Measurements from ENCODE around the gene AMPH.
"Not testable (repeated sequence)": the region's sequence is repeated elsewhere in the genome, so short reads cannot be mapped to it uniquely, and the experiment has no call there.

The AMPH gene

DNA sequence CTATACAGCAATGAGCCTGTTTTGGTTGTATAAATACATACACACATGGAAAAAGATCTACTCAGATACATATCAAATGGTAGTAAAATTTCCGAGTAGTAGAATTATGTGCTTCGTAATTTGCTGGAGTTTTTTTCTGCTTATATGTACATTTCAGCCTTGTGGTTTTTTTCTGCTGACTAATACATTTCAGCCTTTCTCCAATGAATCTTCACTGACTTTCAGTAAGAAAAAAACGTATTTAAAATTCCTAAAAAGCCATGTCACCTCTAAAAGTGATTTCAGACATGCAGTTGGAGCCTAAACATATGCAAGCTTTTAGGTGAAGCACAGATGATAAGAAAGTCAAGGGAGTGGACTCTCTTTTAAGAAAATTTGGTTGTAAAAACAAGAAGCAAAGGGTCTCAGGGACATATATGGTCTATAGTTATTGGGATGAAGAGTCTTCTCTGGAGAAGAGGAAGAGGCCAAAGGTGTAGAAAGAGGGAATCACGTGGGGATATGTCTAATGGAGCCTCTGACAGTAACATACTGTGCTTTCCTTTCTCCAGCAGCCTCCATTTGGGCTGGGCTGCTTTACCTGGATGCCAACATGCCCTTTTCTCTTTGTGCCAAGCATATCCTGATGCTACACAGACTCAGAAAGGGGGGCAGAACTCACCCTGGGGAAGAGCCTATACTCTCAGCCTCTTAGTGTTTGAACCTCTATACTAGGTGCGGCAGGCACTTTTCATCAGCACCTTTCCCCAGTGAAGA is 2.4 kb downstream of the AMPH start:
- no peak for DNase-seq (ENCODE audit: low read depth)

DNA sequence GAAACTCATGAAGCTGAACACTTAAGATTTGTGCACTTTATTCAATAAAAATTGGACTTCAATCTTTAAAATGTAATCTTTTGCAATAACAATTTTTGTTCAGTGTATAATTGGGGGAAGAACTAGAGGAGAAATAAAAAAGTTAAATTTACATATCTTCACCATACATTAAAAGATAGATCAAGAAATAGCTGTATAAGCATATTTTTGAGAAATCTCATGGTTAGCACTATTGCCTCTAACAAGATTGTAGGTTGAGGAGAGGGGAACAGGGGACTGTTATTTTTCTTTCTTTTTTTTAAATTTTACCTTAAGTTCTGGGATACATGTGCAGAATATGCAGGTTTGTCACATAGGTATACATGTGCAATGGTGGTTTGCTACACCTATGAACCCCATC is 5.3 kb downstream of the AMPH start:
- no peak for DNase-seq (ENCODE audit: low read depth)

DNA sequence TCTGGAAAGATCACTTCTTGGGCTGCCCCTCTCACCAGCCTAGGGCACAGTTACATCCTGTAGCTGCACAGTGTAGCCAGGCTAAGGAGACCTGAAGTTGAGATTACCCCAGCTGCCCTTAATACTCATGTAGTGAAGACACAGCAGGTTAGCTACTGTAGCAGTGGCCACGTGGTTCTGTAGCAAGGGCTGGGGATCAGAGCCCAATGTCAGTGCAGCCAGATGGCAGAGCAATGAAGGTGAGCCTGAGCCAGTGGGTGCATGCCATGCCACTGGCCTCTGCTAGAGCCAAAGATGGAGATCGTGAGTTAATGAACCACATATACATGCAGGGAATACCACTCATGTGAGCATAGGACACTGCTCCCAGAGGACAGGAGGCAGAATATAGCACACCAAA is 15.5 kb downstream of the AMPH start:
- no peak for DNase-seq (ENCODE audit: low read depth)

DNA sequence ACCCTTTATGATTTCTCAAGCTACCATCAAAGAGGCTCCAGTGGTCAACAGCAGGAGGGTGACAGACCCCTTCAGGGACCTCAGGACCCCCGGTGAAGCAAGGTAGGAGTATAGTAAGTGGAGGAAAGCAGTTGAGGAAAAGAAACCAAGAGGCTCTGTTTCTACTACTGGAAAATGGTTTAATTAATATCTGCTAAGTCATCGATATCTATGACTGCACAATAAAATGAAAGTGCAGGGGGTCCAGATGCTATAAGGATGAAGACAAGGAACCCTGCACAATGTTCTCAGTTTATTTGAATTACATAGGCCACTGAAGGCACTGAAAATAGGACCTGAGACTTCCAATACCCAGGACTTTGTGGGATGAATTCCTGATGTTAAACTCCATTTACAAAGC is 23.7 kb downstream of the AMPH start:
- no peak for DNase-seq (ENCODE audit: low read depth)

DNA sequence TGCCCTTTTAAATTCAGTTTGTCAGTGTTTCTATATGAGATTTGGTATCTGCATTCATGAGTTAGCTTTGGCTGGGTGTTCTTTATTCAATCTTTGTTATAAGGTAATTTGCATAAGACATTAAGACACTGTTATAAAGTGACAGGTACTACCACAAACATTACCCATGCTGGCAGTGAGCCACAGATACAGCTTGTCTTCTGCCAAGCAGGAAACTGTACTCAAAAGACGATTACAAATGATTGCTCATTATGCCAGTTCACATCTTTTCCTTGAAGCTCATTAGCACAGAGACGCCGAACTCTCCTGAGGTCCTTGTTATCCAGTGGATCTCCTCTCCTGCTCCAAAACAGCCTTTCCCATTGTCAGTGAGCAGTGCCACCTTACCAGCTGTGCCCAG is 30.4 kb downstream of the AMPH start:
- no peak for DNase-seq (ENCODE audit: low read depth)

DNA sequence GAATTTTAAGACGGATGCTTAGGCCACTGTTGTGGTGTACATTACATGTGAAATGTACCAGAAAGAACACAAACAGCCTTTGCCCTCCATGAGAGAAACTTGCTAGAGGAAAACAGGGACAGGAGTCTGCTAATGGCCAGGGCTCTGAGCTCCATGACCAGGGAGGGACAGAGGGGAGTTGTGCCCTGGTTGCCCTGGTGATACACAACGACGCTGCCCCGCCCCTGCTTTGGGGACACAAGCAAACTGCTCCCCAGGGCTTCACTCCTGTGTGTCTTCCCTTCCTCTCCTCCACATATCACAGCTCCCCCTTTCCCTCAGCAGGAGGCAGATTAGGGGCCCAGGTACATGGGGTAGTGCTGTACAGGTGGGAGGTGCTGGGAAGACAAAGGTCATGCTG is 36.2 kb downstream of the AMPH start:
- no peak for DNase-seq (ENCODE audit: low read depth)

DNA sequence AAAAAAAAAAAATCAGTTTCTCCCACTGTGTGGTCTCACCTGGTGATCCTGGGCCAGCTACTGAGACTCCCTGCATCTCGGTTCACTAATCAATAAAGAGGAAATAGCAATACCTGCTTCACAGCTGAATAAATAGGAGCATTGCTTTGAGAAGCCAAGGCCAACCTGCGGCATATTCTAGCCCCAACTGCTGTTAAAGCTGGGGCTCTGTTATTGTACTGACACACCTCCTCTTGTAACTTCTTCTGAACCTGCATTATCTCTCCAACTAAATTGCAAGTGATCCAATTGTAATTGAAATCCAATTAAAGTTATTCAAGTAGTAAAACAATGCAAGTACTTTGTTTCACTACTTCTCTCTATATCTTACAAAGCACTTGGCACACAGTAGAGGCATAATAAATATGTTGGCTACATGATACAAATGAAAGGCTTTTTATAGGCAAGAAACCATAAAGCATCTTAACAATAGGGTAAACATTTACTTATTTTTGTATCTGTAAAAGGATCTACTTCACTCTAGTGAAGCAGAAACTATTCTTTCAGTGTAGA is 38.4 kb downstream of the AMPH start:
- DNase-seq (ENCODE audit: low read depth), result no peak

DNA sequence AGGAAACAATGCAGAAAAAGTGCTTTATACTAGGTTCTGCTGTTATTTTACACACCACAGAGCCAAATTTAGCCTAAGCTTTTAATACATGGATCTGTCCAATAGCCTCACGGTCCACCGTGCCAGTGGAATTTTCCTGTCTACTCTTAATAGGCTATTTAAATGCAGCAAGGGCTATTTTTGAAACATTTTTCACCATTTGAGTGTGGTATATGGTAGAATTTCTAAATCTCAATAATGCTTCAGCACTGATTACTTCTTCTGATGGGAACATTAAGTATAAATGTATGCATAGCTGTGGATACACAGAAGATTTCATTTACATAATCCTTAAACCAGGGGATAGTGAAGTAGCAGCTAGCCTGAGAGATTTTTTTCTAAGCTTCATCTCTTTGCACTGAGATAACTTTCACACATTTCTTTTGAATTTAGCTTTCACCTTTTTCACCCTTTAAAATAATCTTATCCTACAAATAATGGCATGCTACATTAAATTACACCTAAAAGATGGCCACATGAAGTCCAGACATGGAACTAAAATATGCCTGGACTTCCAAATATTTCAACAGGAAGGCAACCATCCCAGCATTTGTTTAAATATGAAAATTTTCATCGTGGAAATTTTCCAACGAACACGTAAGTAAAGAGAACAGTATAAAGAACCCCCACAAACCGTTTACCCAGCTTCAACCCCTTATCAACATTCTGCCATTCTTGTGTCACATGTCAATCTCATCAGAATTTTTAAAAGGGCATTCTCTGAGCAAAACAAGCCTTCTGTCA is 45.4 kb downstream of the AMPH start:
- DNase-seq (ENCODE audit: low read depth), result no peak

DNA sequence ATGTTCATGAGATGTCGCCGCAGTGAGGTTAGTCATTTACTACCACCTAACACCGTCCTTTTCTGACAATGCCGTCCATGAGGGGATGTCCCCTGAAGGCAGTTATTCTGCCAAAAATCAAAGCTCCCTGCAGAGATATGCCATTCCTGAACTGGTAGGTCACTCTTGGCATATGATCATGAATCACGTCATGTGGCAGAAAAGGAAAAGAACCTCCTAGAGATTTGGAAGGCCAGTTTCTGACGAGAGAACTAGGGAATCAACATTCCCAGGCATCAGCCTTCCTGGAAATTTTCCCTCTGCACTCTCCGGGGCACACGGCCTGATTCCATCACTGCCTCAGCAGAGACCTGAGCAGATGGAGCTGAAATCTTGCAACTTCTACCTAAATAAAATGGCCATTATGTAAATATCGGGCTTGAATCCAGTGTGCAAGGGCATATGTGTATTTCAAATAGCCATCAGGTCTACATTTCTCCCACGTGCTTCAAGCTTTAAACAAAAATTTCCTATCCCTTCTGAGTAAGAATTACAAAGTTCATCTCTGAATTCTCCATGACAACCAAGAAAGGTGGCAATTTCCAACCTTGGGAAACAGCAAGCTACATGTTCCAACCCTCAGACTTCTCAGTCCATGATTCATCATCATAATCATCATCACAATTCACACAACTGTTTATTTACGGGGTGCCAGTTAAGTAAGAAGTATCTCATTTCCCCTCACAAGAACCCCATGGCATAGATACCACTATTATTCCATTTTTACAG is 46.5 kb downstream of the AMPH start:
- DNase-seq (ENCODE audit: low read depth), result no peak

DNA sequence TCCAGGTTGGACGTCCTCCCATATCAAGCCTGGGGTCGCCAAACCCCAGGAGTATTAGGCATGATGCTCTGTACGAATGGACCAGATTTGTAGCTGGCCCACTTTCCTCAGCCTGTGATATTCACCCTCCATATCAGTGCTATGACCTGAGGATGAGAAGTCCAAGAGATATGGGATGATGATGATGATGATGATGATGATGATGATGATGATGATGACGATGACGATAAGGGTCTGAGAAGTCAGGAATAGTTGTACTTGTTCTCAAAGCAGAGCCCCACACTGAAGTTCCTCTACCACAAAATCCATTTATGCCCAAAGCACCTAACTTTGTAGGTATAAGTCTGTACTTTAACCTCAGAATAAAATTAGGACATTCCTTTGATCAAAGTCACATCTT is 50.7 kb downstream of the AMPH start:
- no peak for DNase-seq (ENCODE audit: low read depth)

DNA sequence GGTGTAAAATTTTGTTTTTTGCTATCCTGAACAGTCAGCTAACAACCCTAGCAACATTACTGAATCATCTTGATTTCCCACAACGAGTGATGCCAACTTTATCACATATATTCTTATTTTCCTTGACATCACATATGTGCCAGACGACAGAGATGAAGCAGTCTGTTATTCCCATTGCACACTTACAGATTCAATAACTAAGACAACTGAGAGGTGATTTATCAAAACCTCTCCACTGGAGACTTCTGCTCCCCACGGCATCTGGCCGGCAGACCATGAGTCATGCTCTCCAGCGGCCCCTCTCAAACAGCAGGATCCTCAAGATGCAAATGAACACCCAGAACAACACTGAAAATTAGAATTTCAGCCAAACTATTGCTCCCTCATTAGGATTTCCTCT is 57.1 kb downstream of the AMPH start:
- no peak for DNase-seq (ENCODE audit: low read depth)

DNA sequence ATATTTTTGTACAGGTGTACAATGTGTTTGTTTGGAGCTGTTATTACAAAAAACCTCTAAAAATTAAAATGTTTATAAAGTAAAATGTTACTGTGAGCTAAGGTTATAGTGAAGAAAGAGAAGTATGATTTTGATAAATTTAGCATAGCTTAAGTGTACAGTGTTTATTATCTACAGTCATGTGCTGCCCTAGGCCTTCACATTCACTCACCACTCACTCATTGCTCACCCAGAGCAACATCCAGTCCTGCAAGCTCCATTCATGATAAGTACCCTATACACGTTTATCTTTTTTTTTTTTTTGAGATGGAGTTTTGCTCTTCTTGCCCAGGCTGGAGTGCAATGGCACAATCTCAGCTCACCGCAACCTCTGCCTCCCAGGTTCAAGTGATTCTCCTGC is 59.6 kb downstream of the AMPH start:
- not testable (repeated sequence) for DNase-seq (ENCODE audit: low read depth)

DNA sequence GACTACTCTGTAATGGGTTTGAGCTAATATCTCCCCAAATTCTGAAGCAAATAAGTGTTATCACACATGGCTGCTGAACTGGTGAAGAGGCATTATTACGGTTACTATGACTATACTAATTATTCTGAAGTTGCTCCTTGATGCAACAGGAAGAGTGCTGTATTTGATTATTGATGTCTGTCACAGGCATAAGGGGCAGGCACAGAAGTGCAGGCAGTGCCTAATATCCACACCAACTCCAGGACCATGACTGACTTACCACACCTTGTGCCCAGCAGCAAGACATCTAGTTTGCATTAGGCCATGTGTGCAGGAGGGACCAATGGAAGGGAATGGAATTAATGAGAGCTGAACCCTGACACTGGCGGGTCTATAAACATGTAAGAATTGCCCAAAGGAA is 62.7 kb downstream of the AMPH start:
- DNase-seq (ENCODE audit: low read depth), result no peak

DNA sequence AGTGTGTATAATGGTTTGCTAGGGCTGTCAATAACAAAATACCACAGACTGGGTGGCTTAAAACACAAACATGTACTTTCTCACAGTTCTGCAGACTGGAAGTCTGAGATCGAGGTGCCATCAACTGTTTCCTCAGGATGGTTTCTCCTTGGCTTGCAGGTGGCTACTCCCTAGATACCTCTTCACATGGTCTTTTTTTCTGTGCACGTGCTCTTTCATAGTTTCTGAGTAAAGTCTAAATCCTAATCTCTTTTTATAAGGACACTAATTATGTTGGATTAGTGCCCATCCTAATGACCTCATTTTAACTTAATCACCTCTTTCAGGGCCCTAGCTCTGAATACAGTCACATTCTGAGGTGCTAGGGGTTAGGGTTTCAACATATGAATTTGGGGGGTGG is 65.9 kb downstream of the AMPH start:
- DNase-seq (ENCODE audit: low read depth), result no peak

DNA sequence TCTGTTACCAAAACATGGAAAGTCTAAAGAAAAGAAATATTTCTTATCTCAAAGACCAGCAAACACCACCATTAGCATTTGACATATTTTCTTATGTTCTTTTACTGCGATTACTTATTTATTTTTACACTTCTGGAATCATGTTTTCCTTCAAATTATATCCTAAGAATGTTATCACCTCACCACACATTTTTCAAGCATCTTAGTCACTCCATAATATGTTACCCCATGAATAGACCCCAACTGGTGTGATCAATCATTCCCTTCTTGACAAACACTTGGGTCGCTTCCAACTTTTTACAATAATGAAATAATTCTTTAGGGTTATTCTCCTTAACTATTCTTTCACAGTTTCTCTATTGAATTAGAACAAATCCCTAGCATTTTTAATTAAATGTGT is 67.4 kb downstream of the AMPH start:
- DNase-seq (ENCODE audit: low read depth), result no peak

DNA sequence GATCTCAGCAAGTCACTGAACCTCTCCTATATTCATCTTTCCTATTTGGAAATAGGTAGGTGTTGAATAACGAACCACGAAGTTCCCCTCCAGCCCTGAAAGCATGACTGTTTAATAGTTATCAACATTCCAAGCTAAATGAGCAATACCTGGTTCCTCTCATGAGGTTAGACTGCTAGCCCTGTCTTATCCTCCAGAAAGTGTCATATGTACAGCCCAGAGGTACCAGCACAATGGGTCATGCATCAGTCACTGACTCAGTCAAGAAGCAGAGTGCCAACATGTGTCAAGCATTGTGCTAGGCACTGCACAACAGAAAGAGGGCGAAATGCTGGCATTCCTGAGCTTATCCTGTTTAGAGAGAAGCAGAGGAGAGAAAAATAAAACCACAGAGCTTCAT is 70.0 kb downstream of the AMPH start:
- no peak for DNase-seq (ENCODE audit: low read depth)

DNA sequence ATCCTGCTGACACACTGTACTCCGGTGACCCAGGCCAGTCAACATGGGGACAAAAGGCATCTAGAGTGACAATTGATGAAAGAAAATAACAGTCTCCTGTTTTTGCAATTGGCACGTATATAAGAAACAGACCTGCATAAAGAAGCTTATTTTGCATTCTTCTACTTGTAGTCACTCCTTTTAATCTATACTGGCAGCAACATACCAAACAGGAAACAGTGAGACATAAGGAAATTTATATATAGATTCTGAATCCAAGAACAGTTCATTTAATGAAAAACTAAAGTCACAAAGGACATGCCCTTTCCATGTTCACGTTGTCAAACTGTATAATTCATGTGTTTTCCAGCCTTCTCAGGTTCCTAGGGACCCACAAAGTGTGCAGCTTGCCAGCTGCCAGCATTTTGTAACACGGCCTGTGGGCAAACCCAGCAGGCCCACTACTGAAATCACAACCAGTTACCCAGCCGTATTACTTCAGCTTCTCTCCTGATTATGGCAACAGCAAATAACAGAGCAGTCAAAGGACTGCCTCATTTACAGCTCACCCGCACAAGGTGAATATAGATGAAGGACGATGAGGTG is 72.3 kb downstream of the AMPH start:
- no peak for DNase-seq (ENCODE audit: low read depth)

DNA sequence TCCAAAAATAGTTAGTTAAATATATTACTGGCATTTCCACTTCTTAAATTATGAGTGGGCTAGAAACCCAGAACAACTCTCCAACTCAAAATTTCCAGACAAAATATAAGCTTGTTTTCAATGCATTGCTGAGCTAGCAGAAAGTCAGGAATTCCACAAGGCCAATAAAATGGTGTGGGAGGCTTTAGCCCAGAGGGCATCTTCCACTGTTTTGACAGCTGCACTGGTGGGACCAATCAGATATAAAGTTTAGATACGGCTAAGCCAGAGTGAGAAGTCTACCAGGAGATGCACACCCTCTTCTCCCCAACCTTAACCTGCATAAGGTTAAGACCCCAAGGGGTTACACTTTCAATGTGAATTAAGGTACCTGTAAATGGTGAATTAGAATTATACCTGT is 76.6 kb downstream of the AMPH start:
- DNase-seq (ENCODE audit: low read depth), result no peak

DNA sequence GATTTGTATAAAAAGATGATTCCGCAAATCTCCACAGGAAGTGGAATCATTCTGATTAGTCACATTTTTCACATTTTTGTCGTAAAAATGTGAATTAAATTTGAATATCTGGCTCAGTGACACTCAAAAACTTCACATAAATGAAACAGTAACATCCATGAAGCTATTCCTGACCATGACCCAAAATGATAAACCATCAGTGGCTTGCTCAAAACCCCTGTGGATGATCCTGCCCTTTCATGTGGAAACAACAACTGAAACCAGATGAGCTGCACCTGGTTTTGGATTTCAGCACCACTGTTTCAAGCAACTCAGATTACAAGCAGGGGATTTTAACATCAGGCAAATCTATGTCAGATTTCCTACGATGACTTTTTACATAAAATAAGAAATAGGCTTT is 80.3 kb downstream of the AMPH start:
- no peak for DNase-seq (ENCODE audit: low read depth)

DNA sequence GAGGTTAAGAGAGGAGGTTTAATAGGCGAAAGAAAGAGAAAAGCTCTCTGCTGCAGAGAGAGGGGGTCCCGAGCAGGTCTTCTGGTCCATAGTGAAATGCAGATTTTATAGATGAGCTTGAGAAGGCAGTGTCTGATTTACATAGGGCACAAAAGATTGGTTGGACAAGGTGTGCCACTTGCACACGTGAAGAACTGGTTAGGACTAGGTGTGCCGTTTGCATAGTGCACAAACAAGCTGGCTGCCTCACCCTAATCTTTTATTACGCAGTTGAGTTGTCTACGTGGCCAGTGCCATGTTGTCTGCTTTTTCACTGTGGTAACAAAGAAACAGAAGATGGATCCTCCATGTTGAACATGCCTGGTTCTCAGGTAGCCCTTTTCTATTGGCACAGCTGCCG is 82.6 kb downstream of the AMPH start:
- DNase-seq (ENCODE audit: low read depth), result no peak

DNA sequence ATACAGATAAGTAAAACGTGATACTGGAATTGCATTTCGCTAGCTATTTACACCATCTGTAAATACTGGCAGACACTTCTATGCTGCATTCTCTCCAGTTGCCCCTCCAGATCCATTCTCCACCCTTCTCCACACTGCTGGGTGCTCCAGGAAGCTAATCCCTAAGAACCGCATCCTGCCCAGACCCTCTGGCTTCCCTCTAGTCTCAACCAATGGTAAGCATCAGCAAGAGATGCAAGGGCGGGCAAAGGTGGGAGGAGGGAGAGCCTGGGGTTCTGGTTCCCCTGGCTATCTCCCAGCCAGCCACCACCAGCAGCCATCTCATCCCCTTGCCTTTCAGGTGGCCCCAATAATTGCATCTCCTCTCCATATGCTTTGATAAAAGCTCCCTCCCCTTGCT is 84.4 kb downstream of the AMPH start:
- no peak for DNase-seq (ENCODE audit: low read depth)

DNA sequence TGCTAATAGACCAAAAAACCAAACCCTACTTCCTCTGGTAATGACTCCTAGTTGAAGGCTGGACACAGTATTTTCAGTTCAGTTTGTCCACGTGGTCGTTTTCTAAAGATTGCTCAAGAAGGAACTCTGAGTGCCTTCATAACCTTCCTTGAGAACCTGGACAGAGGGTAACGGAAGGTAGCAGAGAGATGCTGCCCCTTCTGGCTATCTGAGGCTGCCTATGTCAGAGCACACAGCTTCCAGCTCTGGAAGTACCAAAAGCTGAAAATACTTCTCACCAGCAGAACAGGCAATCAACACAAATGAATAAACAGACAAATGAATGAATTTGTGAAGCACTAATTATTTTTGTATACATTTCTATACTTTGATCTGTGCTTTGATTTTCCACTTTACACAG is 85.2 kb downstream of the AMPH start:
- no peak for DNase-seq (ENCODE audit: low read depth)
